COR-L47 (cell line): ENCODE results near the gene ARHGEF7.

Experiments used
- DNase-seq: peaks from one replicate; lab custom pipeline; 2025; lab: John Stamatoyannopoulos, UW

Gene ARHGEF7

DNA sequence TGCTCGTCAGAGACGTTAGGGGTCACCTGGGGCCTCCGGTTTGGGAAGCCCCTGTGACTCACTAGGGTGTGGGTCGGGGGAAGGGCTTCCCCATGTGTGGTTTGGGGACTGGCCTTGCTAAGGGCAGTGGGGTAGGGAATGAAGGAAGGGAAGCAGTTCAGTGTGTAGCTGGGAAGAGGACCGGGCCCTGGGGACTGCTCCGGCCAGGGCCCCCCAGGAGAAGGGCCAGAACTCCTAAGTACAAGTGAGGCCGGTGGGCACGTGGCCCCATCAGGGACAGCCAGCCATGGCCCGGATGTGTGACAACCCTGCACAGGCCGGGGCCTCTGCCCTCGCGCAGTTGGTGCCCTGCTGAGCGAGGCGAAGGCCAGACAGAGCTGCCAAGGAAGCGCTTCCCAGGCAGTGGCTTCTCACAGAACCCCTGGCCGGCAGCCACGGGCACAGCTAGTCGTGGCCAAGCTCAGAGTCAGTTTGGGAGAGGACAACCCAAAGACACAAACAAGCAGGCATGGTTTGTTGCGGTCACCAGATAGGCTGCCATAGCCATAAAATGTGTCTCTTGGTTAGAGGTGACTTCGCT, 231.1 kb downstream of the ARHGEF7 start:
- no peak for DNase-seq

DNA sequence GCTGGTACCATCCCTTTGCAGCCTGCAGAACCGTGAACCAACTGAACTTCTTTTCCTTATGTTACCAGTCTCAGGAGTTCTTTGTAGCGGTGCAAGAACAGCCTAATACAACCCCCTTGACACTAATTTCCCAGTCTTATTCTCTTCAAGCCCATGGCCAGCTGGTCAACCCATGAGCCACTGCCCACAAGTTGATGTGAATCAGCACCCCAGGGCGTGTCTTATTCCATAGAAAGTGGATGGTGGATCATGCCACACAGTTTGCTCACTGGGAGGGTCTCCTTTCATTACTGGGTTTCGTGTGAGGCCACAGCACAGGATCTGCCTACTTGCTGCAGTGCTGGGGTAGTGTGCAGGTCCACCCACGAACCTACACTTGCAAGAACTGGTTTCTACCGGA, 232.3 kb downstream of the ARHGEF7 start:
- DNase-seq, result no peak

DNA sequence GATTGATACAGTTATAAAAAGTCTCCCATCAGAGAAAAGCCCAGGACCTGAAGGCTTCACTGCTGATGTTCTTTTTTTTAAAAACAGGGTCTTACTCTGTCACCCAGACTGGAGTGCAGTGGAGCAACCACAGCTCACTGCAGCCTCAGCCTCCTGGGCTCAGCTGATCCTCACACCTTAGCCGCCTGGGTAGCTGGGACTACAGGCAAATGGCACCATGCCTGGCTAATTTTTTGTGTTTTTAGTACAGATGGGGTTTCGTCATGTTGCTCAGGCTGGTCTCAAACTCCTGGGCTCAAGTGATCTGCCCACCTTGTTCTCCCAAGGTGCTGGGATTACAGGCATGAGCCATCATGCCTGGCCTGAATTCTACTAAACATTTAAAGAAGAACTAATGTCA, 238.4 kb downstream of the ARHGEF7 start:
- no peak for DNase-seq

DNA sequence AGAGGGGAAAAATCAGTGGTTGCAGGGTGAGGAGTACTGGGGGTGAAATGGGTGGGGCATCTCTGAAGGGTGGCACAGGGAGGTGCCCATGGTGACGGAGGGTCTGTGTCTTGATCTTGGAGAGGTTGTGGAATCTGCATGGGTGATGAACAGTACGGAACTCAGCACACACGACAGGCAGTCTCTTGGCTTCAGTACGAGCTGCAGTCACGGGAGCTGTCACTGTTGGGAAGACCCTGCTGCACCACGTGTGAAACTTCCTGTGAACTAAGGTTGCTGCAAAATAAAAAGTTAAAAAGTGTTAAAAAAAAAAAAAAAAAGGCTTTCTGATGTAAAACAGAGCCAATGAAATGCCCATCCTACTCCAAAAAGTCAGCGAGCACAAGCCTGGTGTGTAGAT, 239.7 kb downstream of the ARHGEF7 start:
- no peak for DNase-seq
